HG02870 (cell line): ENCODE data around the gene KIAA1614.
A peak's percentile ranks its signal among the peaks of the same experiment; 100 is the strongest.

Experiments used
- ATAC-seq: cut with Tn5 transposase; IDR thresholded peaks from one replicate; pipeline ENCODE4 v1.9.1; 2021; ENCODE audit warnings: mild to moderate bottlenecking, moderate library complexity; ENCODE audit not compliant: unreplicated experiment

KIAA1614 gene

DNA sequence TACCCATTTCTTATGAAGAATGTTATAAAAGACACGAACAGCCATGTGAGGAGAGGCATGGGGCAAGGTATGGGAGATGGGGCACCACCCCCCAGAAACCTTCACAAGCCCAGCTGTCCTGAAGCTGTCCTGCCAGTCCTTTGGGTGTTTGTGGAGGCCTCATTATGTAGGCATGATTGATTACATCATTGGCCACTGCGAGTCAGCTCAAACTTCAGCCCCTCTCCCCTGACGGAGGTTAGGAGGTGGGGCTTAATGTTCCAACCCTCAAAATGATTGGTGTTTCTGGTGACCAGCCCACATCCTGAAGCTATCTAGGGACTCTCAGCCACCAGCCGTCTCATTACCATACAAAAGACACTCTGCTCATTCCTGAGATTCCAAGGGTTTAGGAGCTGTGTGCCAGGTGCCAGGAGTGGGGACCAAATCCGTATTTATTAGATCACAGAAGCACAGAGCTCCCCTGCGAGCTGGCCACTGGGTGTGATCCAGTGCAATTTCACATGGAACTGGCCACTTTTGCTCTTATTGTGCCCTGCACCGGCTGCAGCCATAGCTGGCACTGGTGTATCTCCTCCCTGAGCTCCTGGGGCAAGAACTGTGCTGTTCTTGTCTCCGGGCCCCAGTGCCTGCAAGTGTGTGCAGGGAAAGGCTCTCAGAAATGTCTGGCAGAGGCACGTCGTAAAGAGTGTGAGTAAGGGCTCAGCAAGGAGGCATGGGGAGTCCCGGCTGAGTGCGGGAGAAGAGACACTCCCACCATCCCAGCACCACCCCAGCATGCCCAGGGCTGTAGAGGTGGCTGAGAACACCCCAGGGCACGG is 10.5 kb downstream of the KIAA1614 start:
- no peak for ATAC-seq

DNA sequence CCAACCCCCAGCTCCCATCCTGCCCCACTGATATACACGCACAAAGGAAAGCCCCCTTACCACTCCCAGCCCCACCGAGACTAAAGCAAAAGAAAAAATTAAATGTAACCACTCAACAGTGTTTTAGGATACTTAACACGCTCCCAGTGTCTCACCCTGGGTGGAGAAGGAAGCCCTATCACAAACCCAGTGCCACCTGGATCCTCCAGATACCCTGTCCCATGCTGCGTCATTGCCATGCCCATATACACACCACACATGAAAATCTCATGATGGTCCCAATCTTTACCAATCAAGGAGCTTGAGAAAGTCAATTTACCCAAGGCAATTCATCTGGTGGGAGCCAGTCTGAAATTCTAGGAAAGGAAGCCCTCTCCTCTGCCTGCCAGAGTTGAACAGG is 11.2 kb downstream of the KIAA1614 start:
- ATAC-seq: no peak

DNA sequence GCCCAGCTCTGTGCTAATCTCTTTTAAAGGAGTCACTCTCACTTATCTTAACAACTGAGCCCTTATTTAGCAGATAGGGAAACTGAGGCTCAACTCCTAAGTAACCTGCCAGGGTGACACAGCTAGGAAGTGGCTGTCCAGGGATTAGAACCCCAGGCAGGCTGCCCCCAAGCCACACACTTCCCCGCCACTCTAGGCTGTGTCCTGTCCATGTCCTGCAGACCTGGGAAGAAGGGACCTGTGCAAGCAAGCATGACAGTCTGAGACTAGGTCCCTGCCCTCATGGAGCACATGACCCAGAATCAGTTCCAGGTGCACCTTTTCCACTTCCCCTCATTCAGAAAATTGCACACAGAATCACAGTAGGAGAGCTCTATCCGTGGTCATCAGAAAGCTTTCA is 12.2 kb downstream of the KIAA1614 start:
- ATAC-seq: no peak

DNA sequence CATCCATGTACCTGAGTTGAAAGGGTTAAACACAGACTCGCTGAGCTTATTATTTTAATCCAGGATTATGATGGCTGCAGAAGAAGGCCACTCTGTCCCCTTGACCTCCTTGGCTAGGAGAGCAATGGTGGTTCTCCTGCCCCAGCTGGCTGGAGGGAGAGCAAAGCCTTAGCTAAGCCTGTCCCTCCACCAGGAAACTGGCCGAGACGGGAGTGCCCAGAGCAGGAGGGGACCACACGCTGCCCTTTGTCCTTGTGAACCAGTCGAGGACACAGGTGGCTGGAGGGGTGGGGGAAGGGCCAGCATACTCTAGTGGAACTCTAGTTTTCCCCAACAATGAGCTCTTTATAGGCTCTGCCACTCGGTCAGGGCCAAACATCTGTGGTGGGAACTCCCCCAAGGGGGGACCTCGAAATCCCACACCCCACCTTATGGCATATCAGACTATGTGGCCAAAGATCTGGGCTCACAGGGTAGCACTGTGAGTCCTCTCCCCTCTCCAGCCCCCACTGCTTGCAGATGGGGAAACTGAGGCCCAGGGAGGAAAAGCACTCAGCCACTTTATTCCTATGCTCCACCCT is 12.9 kb downstream of the KIAA1614 start:
- no peak for ATAC-seq

DNA sequence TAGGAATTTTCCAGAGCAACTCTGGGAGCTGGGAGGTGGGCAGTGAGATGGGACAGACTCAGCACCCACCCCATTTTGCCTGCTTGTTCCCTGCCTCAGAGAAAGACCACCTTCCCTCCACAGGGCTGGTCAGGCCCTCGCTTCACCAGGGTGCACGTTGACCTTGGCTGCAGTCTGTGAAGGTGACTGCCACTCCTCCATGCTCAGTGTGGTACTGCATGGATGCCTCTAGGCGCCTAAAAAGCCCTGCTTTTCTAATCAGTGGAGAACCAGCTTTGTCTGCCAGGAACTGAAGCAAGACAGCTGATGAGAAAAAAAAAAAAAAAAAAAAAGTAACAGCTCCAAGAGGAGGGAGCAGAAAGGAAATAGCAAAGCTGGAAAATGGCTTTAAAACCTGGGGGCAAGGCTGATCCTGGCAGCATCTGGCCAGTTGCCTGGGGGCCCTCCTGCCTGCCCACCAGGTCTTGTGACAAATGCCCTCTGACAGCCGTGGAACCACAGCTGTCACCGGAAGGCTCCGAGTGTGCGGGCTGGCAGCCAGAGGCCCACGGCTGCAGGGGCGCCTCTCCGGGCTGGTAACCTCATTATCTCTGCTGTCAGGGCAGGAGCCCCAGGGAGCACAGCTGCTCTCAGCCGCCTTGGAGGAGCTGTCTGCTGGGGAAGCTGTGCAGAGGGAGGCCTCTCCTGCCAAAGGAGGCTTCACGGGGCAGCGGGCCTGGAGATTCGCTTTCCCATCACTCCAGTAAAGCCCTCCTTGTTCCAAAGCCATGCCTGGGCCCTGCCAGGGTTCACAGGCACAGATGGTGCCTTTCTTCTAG is 13.7 kb downstream of the KIAA1614 start:
- ATAC-seq: no peak

DNA sequence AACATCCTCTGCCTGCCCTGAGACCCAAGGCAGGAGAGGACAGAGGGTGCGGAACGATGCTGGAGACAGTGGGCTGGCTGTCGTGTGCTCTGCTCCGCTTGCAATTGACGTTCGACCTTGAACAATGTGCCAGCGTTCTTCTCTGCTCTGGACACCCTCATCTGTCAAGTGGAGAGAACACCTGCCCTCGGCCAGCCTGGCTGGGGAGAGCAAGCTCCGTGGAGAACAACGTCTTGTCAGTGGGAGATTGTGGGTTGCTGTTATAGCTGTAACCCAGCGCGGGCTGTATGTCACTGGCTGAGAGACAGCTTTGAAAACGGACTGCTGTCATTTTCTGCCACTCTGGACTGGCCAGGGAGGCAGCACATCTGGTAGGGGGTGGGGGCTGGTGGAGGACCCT is 14.7 kb downstream of the KIAA1614 start:
- ATAC-seq: no peak

DNA sequence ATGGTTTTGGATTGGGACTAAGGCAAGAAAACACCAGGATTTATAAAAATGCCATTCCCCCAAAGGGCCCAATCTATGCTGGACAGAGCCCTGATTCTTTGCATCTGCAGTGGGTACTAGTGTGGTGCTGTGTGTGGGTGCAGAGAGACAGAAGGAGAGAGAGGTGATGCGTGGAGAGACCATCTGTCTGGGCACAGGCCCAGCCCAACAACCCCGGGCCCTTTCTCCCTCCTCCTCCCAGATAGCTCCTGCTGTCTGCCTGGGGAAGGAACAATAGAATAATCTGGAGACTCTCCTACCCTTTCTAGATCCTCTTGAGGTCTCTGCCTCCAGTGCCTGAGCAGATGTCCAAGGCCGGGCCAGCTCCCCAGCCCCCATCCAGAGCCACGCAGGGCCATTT is 15.1 kb downstream of the KIAA1614 start:
- no peak for ATAC-seq

DNA sequence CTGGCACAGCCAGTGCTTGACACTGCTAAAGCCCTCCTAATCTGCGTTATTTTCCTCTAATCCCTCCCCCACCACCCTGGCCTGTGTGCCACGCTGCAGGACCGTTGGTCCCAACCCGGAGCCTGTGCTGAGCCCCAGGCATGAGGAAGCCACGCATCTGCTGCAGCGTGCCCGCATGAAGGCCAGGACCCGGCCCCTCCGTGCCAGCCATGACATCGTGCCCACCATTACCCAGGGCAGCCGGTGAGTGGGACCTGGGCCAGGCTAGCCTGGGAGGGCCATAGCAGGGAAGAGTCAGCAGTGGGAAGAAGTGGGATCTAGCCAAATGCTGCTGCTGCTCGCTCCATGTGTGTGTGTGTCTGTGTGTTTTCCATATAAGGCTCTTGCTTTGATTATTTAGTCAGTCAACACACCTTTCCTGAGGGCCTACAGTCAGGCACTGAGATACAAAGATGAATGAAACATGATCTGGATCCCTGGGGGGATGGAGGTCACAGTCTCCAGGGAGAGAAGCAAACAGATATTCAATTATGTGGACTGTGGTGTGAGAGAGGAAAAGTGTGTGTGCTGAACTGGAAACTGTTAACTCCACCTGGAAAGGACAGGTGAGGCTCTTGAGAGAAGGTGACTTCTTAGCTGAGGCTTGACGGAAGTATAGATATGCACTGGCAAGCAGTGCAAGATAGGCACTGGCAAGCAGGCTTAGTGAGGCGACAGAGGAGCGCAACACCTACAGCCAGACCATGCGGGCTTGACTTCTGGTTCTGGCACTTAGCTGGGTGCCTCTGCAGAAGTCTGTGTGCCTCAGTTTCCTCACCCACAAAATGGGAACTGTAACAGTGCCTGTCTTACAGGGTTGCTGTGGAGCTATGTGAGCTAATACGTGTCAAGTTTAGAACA is 15.9 kb downstream of the KIAA1614 start:
- ATAC-seq: no peak

DNA sequence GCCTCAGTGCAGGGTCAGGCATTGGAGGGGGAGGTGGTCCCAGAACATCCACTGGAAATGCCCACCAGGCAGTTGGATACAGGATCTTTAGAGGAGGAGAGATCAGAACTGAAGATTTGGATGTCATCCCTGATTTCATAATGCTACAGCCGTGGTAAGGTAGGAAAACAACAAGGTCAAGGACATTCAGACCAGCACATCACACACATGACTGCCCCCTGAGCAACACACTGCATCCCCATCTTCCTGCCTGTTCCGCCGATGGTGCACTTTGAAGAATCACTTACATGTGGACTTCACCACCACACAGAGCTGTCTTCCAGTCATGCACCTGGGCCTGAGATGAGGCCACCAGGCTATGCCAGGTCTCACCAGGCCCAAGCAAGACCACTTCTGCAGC is 16.7 kb downstream of the KIAA1614 start:
- ATAC-seq: no peak

DNA sequence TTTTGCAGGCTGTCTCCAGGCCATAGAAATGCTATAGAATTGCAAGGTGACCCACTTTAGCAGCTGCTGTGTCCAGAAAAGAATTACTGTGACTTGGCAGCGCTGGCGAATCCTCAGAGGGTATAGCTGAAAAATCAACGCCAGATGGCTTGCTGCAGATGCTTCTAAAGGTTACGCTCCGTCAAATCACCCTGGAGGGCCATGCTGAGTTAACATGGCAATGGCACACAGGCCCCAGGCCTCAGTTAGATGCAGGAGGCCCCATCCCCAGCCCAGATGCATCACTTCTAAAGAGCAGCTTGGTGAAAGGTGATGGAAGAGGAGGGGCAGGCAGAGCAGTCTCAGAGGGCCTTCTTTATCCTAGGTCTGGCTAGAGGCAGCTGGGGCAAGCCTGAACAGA is 18.0 kb downstream of the KIAA1614 start:
- no peak for ATAC-seq

DNA sequence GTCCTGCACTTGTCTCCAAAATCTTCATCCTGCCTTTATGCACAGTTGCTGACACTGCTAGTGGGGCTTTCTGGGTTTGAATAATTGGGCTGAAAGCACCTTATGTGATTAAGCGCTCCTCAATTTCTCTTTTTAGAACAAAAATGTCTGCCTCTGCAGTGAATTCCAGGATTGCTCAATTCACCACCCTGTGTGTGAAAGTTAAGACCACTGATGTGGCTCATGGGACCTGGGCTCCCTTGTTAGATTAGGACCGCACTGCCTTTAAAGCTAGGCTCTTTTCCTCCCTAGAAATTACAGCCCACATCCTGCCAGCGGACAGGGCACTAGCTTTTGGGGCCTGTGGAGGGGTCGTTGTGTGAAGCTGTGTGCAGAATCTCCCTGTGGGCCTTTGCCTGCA is 18.8 kb downstream of the KIAA1614 start:
- ATAC-seq: no peak

DNA sequence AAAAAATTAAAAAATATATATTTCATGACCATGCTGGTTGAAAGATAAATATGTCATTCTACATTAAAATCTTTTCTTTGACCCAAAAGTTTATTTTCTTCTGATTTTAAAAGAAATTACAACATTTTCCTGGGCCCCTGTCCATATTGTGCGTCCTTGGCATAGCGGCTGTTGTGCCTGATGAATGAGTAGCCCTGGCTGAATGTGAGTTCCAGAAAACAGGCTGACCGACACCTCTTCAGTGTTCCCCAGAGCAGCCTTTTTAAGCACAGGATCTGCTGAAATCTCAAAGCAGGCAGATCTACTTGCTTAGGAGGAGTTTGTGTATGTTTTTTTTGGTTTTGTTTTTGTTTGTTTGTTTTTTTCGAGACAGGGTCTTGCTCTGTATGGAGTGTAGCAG is 19.7 kb downstream of the KIAA1614 start:
- no peak for ATAC-seq

DNA sequence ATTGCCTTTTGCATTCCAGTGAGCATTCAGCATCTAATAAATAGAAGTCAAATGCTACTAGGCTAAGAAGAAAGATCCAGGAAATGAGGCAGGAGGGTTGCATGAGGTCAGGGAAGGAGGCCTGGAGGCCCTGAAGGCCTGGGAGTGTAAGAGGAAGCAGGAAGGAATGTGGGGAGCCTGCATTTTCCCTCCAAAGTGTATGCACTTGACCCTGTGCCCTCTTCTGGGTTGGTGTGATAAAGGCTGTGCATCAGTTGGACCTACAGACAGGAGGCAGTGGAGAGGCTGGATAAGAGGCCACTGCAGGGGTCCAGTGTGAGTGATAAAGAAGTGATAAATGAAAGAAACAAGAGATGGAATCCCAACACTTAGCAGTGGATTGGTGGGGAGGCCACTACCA is 20.4 kb downstream of the KIAA1614 start:
- no peak for ATAC-seq

DNA sequence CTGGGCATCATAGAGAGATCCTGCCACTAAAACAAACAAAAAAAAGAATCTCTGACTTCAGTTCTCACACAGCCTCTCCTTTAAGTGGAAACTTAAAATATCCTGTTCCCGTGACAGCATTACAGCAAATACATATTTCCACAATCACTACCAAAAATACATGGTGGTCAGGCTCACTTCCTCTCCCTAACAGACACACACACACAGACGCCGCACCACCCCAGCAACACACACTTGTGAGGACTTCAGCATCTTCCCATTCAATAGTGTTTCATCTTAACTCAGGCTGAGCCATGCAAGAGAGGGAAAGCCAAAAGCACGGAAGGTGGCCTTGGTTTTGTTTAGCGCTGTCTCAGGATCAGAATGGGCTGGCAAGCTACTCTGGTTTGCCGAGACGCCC is 21.9 kb downstream of the KIAA1614 start:
- peak; percentile 43 for ATAC-seq

DNA sequence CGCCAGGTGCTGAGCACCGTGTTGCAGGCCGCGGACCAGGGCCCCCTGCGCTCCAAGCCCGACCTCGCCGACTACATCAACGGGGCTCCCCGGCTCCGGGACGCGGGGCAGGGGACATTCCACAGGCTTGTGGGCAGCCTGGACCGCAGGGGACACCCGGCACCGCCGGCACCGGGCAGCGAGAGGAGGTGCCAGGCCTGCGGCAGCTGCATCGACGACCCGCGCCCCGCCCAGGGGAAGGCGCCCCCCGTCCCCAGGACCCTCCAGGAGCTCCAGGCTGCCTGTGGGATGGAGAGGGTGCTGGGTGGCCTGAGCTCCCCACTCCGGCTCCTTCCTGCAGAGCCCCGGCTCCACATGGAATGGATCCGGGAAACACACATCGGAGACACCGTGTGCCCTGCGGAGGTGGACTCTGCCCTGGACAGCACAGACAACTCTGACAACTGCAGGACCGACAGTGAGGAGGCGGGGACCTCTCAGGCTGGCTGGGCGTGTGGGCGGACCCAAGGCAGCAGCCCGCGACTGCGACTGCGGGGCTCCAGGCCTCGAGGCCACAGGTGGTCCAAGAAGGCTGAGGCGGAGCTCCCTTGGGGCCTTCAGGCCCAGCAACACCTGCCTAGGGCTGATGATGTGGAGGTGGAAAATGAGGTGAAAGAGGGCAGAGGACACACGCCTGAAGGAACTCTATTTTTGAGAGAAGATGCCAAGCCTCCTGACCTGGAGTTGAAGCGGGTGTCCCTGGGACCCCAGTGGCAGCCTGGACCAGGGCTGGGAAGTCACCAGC is 22.8 kb downstream of the KIAA1614 start:
- no peak for ATAC-seq

DNA sequence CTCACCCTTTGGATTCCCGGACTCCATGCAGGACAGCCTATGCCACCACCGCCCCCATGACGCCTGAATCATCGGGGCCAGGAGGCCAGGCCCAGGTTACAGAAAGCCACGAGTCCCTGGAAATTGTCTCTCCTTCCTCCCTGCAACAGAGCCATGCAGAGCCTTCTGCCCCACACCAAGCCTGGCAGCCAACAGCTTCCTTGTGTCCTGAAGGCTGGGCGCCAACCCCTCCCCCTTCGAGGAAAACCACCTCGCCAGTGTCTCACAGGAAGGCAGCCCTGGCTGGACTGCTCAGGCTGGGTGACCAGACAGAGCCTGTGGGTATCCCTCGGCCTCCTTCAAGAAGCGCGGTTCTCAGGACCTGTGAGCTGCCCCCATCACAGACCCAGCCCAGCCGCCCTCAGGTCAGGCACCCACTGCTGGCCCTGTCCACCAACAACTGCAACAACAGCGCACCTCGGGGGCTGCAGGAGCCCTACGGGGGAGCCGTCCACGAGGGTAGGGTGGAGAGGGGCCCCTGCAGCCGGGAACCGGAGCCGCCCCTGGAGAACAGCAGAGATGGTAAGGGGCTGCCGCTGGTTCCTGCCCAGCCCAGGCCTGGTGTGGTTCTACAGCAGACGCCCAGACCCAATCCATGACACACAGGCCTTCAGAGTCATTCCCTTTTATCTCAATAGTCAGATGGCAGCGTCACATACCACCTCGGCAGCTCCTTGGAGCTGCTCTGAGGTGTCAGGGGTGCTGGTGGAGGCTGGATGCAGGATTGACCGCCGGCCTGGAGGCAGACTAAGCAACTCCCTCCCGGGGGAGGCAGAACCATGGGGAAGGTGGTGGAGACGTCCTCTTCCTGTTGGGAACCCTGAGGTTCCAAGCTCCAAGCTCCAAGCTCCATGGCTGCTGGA is 23.7 kb downstream of the KIAA1614 start:
- ATAC-seq: no peak

DNA sequence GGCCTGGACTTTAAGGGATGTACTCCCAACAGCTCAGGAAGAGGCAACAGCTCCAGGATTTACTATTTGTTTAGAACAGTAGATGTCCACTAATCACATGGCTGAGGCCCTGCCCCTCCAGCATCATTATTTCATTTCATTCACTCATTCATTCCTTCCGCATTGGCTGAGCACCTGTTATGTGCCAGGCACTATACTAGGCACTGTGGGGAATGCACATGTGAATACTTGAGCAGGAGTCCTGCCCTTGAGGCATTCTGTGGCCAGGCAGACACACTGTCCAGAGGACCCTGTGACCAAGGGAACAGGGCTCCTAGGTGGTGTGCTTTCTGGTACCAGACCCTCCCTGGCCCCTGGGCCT is 24.3 kb downstream of the KIAA1614 start:
- no peak for ATAC-seq

DNA sequence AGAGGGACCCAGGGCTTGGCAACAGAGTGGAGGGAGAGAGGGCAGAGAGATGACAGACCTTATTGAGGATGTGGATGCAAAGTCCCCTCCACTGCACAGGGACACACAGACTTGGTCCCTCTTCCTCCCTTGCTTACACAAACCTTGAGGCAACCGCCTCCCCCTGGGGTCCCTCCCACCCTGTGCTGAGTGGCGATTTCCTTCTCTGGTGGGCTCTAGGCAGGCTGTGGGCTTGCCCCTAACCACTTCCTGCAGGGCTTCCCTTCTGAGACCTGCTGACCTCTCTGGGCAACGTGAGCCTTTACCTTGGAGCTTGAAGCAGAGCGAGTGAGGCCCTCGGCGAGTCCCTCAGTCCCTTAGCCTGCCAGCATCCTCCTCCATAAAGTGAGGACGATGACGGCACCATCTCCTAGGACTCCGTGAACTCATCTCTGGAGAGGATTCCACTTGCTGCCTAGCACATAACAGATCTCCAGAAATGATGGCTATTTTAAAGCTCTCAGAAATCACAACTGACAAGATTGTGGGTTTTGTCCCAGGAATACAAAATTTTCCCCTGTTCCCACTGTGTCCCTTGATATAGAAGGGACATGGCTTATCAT is 25.0 kb downstream of the KIAA1614 start:
- ATAC-seq: no peak
